Heart left ventricle (tissue), 16 donors: ENCODE measurements around the gene COL19A1. TPM values are rescaled to one million over a fixed set of nuclear protein-coding genes. Genes with fewer than 3 reads are reported as not detected.

Experiments
- ATAC-seq, 4 donors: fragments of 200-7000 bp; cut with Tn5 transposase; one replicate each; pipeline ENCODE4 v1.9.1; 2020 to 2022; ENCODE audit warnings: moderate library complexity in 4 of 4, mild to moderate bottlenecking in 3 of 4, moderate number of reproducible peaks in 1 of 4
- DNase-seq, 5 donors: peaks; one replicate each; pipeline ENCODE4 v3.0.0-alpha.2; 2020
- H3K27ac ChIP-seq, 12 donors: fragments of 200-600 bp; sonication (generic) in 4 of 12; one replicate each; pipeline versions ENCODE4 v1.5.0 to v1.8.0; 2016 to 2022; ENCODE audit warnings: mild to moderate bottlenecking in 2 of 12
- H3K27me3 ChIP-seq, 9 donors: fragments of 200-600 bp; sonication (generic) in 2 of 9; one replicate each; pipeline versions ENCODE4 v1.5.1 to v1.8.0; 2016 to 2022; ENCODE audit warnings: mild to moderate bottlenecking in 3 of 9
- H3K36me3 ChIP-seq, 9 donors: fragments of 200-600 bp; sonication (generic) in 2 of 9; one replicate each; pipeline versions ENCODE4 v1.5.0 to v1.8.0; 2018 to 2022; ENCODE audit warnings: mild to moderate bottlenecking in 2 of 9
- H3K4me1 ChIP-seq, 12 donors: fragments of 200-600 bp; sonication (generic) in 4 of 12; one replicate each; pipeline versions ENCODE4 v1.5.0 to v1.8.0; 2016 to 2022; ENCODE audit warnings: mild to moderate bottlenecking in 3 of 12
- H3K4me3 ChIP-seq, 12 donors: fragments of 200-600 bp; sonication (generic) in 4 of 12; one replicate each; pipeline versions ENCODE4 v1.5.0 to v1.8.0; 2017 to 2022; ENCODE audit warnings: mild to moderate bottlenecking in 9 of 12, moderate library complexity in 4 of 12
- H3K9me3 ChIP-seq, 12 donors: fragments of 200-600 bp; sonication (generic) in 4 of 12; one replicate each; pipeline versions ENCODE4 v1.5.0 to v1.8.0; 2016 to 2022; ENCODE audit warnings: mild to moderate bottlenecking in 1 of 12
- POLR2A ChIP-seq, 2 donors: fragments of 450-650 bp; IDR thresholded peaks; one replicate each; pipeline ENCODE4 v1.6.1; 2017; ENCODE audit warnings: antibody characterized with exemption in 2 of 2, mild to moderate bottlenecking in 2 of 2, moderate library complexity in 2 of 2
- WGBS, 4 donors: extraction: QIAGEN DNeasy Blood & Tissue Kit in 2 of 4; methylation state at CpG; one replicate each; pipeline versions ENCODE4 v1.1.5 to v1.1.7; 2013 to 2018; 5-methylcytosine and 5-hydroxymethylcytosine counted together
- intact Hi-C, 10 donors: fragments of 100-400 bp; cut with DNase I; formaldehyde crosslinking; loops; one replicate each; pipeline versions ENCODE4 v1.11.1 to v1.14.2; 2022
- polyA plus RNA-seq, 2 donors: library from polyadenylated mRNA; stranded (reverse); fragments of 200-250 nt; gene quantifications; one replicate each; pipeline ENCODE4 v1.2.3, GENCODE V29; 2013
- total RNA-seq, 9 donors: library from RNA; depleted of rRNA in 2 of 9; stranded (reverse); fragments of >200 nt in 2 of 9; fragmentation: NEBNext Ultra II Directional in 3 of 9; extraction: Animal tissue kit (Norgen Biotek cat#: 25700) in 3 of 9; gene quantifications; one replicate each; pipeline versions ENCODE4 v1.1.0 to v1.2.4, GENCODE V29; 2016 to 2023
- TF ChIP-seq, protein P1 (sequence below), 12 donors: fragments of 200-600 bp; sonication (generic) in 4 of 12; IDR thresholded peaks; one replicate each; pipeline versions ENCODE4 v1.5.0 to v1.8.0; 2018 to 2022; ENCODE audit warnings: antibody characterized with exemption in 12 of 12, mild to moderate bottlenecking in 5 of 12
- donor health status: ischemic (EF 13 %, LVEDD 7.1; RV severe dilation, severe dysfunction).
- donor health status: healthy with polysubstance abuse.
- donor health status: DM: no; HTN: yes; CAD: no.
- donor health status: DM: no; HTN: no; CAD: no.
- donor health status: ischemic (EF 25% LVEDD 6.9; RV normal size, moderate dysfunction).
- donor health status: ischemic (EF 25% LVEDD 5.7; RV mildly dilated, moderate dysfunction).
- donor health status: healthy.
- donor health status: DM: yes; HTN: yes; CAD: no.
- donor health status: ischemic (EF 35%, LVEDD 5.7; RV mildly dilated, moderate dysfunction).
- donor health status: nonischemic (EF 11% LVEDD 7.7; RV severe dilation, severe dysfunction).
- donor health status: DM: yes; HTN: yes; CAD: no.
- donor health status: PGD.
- donor health status: ischemic (EF 29% LVEDD 5.4; RV normal size, mild dysfunction).
- donor health status: nonischemic (EF 23%, LVEDD 6.1; RV moderate dilation, normal function).

Gene COL19A1
- total and polyA plus RNA-seq, 11 donors = 0.69 to 4.6 (median 1.6) TPM

DNA sequence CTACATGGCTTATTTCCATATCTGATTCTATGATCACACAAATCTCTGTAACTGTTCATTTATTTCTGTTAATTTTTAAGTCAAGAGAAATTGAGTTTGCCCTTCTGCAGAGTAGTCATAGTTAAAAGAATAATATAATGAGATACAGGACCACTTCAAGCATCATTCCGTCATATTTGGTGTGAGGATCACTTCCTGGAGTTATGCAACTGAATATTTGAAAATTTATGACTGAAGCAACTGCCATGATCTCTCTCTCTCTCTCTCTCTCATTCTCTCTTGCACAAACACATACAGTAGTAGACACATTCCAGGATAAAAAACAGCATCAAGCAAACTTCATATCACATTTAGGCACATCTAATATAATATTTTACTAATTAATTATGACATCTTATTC, 320.1 kb downstream of the COL19A1 start:
- 73 to 90% (median 78%) methylated on average over 1 of the region's 1 CpG for WGBS, 4 donors
- Histone ChIP-seq H3K27me3 (no peaks in the 10 kb centered on the region), H3K27ac (no peak overlapping the region), H3K4me3 (no peak overlapping the region), H3K4me1 (no peaks in the 10 kb centered on the region), H3K36me3 (no peaks in the 10 kb centered on the region), H3K9me3 (no peaks in the 10 kb centered on the region)
- intact Hi-C loops = no loop called here
- TF ChIP-seq, protein P1, sequence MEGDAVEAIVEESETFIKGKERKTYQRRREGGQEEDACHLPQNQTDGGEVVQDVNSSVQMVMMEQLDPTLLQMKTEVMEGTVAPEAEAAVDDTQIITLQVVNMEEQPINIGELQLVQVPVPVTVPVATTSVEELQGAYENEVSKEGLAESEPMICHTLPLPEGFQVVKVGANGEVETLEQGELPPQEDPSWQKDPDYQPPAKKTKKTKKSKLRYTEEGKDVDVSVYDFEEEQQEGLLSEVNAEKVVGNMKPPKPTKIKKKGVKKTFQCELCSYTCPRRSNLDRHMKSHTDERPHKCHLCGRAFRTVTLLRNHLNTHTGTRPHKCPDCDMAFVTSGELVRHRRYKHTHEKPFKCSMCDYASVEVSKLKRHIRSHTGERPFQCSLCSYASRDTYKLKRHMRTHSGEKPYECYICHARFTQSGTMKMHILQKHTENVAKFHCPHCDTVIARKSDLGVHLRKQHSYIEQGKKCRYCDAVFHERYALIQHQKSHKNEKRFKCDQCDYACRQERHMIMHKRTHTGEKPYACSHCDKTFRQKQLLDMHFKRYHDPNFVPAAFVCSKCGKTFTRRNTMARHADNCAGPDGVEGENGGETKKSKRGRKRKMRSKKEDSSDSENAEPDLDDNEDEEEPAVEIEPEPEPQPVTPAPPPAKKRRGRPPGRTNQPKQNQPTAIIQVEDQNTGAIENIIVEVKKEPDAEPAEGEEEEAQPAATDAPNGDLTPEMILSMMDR (IDR thresholded peaks at IDR 0.05) = no peak
- no peak for TF ChIP-seq POLR2A (IDR thresholded peaks at IDR 0.05)
- ATAC-seq (no peak), DNase-seq (no peak)

DNA sequence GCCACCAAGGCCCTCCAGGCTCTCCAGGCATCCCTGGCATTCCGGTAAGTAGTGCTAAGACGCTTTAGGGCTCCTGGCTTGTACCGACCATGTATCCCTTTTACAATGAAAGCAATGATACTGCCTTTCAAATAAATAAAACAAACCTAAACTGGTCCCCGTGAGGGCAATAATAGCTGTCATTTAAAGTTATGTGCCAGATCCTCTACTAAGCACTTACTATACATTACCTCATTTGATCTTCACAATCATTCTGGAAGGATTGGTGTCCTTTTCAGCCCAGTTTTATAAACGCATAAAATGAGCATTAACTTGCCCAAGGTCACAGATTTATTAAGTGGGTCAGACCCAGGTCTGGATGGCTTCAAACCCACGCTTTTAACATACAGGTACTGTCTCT, 321.8 kb downstream of the COL19A1 start:
- Histone ChIP-seq H3K4me3 (no peak overlapping the region), H3K36me3 (no peaks in the 10 kb centered on the region), H3K9me3 (no peaks in the 10 kb centered on the region), H3K4me1 (no peaks in the 10 kb centered on the region), H3K27me3 (no peaks in the 10 kb centered on the region), H3K27ac (no peak overlapping the region)
- intact Hi-C loops = no loop called here
- DNase-seq = no peak
- ATAC-seq = no peak
- TF ChIP-seq, protein P1 (IDR thresholded peaks at IDR 0.05) = no peak
- no peak for TF ChIP-seq POLR2A (IDR thresholded peaks at IDR 0.05)
- 82 to 90% (median 88%) methylated on average over 6 of the region's 6 CpGs for WGBS, 4 donors

DNA sequence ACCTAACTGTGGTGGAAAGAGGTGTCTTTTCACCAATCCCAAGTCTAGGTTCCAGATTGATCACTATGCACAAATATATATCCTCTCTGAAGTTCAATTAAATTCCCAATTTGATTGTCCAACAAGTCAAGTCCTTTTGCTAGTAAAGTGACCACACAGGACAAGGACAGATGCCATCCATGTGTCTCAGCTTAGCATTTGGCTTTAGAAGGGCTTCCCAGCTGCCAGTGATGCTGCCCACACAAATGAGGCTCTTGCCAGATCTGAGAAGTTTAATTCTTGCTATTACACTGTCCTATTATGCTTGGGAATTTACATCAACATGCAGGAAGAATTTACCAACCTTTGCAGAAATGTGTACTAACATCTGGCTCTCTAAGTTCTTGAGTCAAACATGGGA, 328.1 kb downstream of the COL19A1 start:
- ATAC-seq (no peak), DNase-seq (no peak)
- intact Hi-C loops = no loop called here
- Histone ChIP-seq H3K27me3 (no peaks in the 10 kb centered on the region), H3K9me3 (no peaks in the 10 kb centered on the region), H3K4me1 (no peaks in the 10 kb centered on the region), H3K36me3 (no peaks in the 10 kb centered on the region), H3K4me3 (no peak overlapping the region), H3K27ac (no peak overlapping the region)
- TF ChIP-seq POLR2A (IDR thresholded peaks at IDR 0.05) = no peak
- TF ChIP-seq, protein P1 (IDR thresholded peaks at IDR 0.05) = no peak

GRCh38 chr6:70196531-70196930, 330.2 kb downstream of the COL19A1 start:
- TF ChIP-seq, protein P1 (IDR thresholded peaks at IDR 0.05) = no peak
- TF ChIP-seq POLR2A (IDR thresholded peaks at IDR 0.05) = no peak
- DNase-seq (no peak), ATAC-seq (no peak)
- Histone ChIP-seq H3K4me1 (no peaks in the 10 kb centered on the region), H3K27me3 (no peaks in the 10 kb centered on the region), H3K27ac (no peak overlapping the region), H3K36me3 (no peaks in the 10 kb centered on the region), H3K9me3 (no peaks in the 10 kb centered on the region), H3K4me3 (no peak overlapping the region)
- WGBS, 4 donors = 85 to 93% (median 88%) methylated on average over 2 of the region's 2 CpGs
- intact Hi-C loops = no loop called here
